GM12864 (cell line): ENCODE measurements around the gene ZDHHC13.
A peak's percentile ranks its signal among the peaks of the same experiment; 100 is the strongest.

ENCODE experiments used
- DNase-seq: peaks from one replicate; pipeline ENCODE4 v3.0.0-alpha.2; 2011; ENCODE audit warnings: low read depth
- H3K4me3 ChIP-seq: 2 replicates; pipeline ENCODE4 v1.5.1; 2011; ENCODE audit warnings: mild to moderate bottlenecking, low read depth, low read length, control low read depth
- TF ChIP-seq, protein P1 (sequence below): IDR thresholded peaks from 2 replicates; pipeline ENCODE4 v1.5.1; 2011; ENCODE audit warnings: low read depth, mild to moderate bottlenecking, moderate library complexity, low read length, control low read depth, inconsistent platforms; ENCODE audit errors: missing control alignments

Gene ZDHHC13

DNA sequence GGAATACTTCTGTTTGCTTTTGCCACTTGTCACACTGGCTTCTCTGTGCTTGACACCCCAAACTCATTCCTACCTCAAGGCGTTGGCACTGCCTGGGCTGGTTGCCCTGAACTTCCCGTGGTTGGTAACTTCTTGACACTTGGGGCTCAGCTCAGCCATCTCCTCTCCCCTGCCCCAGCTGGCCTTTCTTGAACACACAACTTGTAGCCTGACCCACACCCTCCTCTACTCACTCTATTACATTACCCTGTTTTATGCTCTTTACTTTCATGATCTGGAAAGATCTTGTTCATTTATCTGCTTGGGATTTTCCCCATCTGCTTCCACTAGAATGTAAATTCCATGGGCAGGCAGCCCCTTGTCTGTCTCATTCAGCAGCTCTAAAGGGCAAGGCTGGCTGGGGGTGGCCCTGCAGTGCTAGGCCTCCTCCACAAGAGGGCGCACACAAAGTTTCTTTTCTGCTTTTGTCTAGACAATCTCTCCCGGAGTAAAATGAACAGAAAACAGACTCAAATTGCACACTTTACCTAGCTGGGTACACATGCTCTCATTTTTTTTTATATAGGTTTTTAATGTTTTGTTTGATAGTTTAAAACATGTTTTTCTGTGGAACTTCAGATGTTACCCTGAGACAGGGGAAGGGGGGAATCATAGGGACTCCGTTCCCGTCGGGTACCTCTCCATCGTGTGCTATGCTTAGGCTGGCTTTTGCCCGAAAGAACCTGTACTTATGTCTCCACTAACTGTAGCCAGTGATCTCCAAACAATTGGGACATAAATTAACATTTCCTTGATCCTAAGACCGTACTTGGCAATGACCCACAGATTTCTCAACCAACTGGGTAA lies 40.0 kb upstream of the ZDHHC13 start:
- DNase-seq = no peak
- no peak overlapping the region for H3K4me3 ChIP-seq
- TF ChIP-seq, protein P1, sequence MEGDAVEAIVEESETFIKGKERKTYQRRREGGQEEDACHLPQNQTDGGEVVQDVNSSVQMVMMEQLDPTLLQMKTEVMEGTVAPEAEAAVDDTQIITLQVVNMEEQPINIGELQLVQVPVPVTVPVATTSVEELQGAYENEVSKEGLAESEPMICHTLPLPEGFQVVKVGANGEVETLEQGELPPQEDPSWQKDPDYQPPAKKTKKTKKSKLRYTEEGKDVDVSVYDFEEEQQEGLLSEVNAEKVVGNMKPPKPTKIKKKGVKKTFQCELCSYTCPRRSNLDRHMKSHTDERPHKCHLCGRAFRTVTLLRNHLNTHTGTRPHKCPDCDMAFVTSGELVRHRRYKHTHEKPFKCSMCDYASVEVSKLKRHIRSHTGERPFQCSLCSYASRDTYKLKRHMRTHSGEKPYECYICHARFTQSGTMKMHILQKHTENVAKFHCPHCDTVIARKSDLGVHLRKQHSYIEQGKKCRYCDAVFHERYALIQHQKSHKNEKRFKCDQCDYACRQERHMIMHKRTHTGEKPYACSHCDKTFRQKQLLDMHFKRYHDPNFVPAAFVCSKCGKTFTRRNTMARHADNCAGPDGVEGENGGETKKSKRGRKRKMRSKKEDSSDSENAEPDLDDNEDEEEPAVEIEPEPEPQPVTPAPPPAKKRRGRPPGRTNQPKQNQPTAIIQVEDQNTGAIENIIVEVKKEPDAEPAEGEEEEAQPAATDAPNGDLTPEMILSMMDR = peak; percentile 96

- TF ChIP-seq, protein P1 = no peak
- H3K4me3 ChIP-seq = no peak overlapping the region
- no peak for DNase-seq
Observed at GRCh38 chr11:19077965-19078364, 39.0 kb upstream of the ZDHHC13 start.

DNA sequence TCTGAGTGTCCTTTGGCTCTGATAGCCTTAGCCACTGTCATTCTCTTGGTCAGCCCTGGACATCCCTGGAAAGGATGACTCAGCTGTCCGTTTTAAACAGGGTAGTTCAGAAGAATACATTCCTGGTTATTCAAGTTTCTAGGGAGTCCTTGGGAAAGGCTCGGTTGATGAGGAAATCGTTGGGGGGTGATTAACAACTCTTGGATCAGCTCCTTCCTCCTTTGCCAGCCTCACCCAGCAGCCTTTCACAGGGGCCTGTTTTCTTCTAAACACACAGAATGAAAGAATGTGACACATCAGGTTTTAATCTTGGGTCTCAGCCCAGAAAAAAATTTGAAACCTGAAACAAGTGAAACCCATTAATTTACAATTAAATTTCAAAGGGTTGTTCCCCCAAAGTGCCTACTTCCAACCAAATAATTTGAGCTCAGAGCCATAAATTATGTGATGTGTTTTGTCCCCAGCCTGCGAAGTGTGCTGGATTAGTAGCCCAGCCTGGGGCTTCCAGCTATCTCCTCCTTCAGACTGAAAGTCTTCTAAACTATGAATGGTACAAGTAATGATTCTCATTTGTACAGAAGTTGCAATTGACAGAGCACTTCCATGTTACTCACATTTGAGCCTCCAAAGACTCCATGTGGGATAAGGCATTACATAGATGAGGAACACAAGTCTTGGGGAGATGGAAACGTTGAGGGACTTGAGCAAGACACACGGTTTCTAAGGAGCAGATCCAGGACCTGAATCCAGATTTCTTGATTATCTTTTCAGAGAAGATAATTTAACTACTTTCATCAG lies 37.1 kb upstream of the ZDHHC13 start:
- TF ChIP-seq, protein P1 = no peak
- no peak for DNase-seq
- H3K4me3 ChIP-seq = no peak overlapping the region

DNA sequence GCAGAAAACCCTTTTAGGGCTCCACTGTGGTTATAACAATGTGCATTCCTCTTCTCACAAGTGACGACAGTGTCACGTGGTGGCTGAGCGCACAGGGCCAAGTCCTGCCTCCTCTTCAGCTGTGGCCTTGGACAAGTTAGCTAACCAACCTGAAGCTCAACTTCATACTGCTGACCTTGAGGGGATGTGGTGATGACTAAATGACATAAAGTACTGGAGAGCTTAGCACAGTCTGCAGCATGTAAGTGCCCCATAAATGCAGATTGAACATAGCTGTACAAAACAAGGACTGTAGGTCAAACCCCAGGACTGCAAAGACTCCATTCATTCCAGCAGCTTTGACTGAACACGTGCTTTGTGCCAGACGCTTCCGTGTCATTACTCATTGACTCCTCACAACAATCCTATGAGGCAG lies 36.4 kb upstream of the ZDHHC13 start:
- H3K4me3 ChIP-seq = no peak overlapping the region
- TF ChIP-seq, protein P1 = no peak

GRCh38 chr11:19083166-19083565 lies 33.8 kb upstream of the ZDHHC13 start:
- TF ChIP-seq, protein P1 = no peak
- no peak overlapping the region for H3K4me3 ChIP-seq
- no peak for DNase-seq

More for the DNA sequence above, 36.4 kb upstream of the ZDHHC13 start:
- no peak for DNase-seq

DNA sequence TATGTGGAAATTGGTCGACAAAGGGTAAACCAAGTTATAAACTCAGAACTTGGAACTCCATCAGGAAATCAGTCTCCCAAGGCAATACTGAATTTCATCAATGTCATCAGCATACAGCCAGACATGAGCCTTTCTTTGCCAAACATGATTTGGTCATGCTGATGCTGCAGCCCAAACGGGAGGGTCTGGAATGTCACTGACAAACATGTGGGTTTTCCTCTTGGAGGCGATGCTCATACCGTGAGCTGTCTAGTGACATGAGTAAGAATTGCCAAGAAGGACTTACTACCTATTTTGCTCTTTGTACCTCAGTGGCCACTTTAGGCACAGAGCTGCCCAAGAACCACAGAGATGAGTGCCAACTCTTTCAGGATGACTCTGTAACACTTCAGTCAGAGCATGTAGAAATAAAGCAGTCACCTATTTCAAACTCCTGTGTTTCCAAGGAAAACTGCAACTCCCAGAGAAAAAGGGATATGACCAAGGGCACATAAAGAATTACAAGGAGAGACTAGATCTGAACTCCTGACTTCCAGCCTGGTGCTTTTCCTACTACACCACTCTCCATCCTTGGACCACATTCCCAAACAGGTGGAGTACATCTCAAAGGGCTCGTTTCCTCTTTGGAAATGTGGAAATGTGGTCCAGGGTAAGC lies 32.2 kb upstream of the ZDHHC13 start:
- DNase-seq = no peak
- H3K4me3 ChIP-seq = no peak overlapping the region
- TF ChIP-seq, protein P1 = no peak
